C4-2B (cell line): ENCODE data around the gene LCNL1.
A peak's percentile ranks its signal among the peaks of the same experiment; 100 is the strongest.

ENCODE experiments used
- H3K27ac ChIP-seq: fragments of 450-650 bp; 2 replicates; pipeline ENCODE4 v1.5.1; 2017
- CTCF ChIP-seq: fragments of 450-650 bp; conservative IDR thresholded peaks from 2 replicates; pipeline ENCODE4 v1.5.1; 2017; ENCODE audit warnings: mild to moderate bottlenecking
- ZFX ChIP-seq: fragments of 450-650 bp; IDR thresholded peaks from 2 replicates; pipeline ENCODE4 v1.6.1; 2017

LCNL1 gene

GRCh38 chr9:136992819-136993369, 10.1 kb downstream of the LCNL1 start:
- H3K27ac ChIP-seq, result peak overlapping the region; percentile 86
- TF ChIP-seq ZFX, result no peak
- no peak for TF ChIP-seq CTCF

- TF ChIP-seq ZFX (no peak), CTCF (no peak)
- no peak overlapping the region for H3K27ac ChIP-seq
Measured at GRCh38 chr9:136994180-136994887, 11.5 kb downstream of the LCNL1 start.

GRCh38 chr9:136994888-136995230, 12.1 kb downstream of the LCNL1 start:
- no peak overlapping the region for H3K27ac ChIP-seq
- TF ChIP-seq ZFX, result no peak
- TF ChIP-seq CTCF, result no peak

GRCh38 chr9:136995362-136995761, 12.6 kb downstream of the LCNL1 start:
- TF ChIP-seq CTCF (no peak), ZFX (no peak)
- no peak overlapping the region for H3K27ac ChIP-seq

GRCh38 chr9:136995772-136996311, 13.0 kb downstream of the LCNL1 start:
- no peak overlapping the region for H3K27ac ChIP-seq
- TF ChIP-seq ZFX, result no peak
- TF ChIP-seq CTCF, result no peak

- TF ChIP-seq ZFX (no peak), CTCF (no peak)
- no peak within 1 kb of the TSS for H3K27ac ChIP-seq
Measured at GRCh38 chr9:136996361-136997292, 13.8 kb downstream of the LCNL1 start, which contains the start of gene CLIC3. Gene CLIC3 (minus strand): TSS chr9:136996568. CDS start chr9:136996543, 25 bp downstream.

- TF ChIP-seq ZFX (no peak), CTCF (no peak)
- H3K27ac ChIP-seq, result no peak overlapping the region
Measured at GRCh38 chr9:136997371-136997770, 14.6 kb downstream of the LCNL1 start.
